ENCODE measurements around the gene SURF1. TPM values are rescaled to one million over a fixed set of nuclear protein-coding genes. Genes with fewer than 3 reads are reported as not detected.

Gene SURF1
- total and polyA plus RNA-seq, 9 of the 15 experiments (the other 6 are each of a cell fraction or from before 2014, with no cell fraction given) = 16.1 to 31.3 (median 20.9) TPM

- peak; percentile 68; the same call in 1 of the 2 replicates for TF ChIP-seq IRF1 (CRISPR knock-in tag; IDR thresholded peaks at IDR 0.05; ENCODE audit: borderline replicate concordance)
- no peak for TF ChIP-seq FOXJ3 (CRISPR knock-in tag; IDR thresholded peaks at IDR 0.05)
- TF ChIP-seq NCOR1 (IDR thresholded peaks at IDR 0.05) = no peak
- no peak for TF ChIP-seq KLF10 (CRISPR knock-in tag; IDR thresholded peaks at IDR 0.05)
- TF ChIP-seq MCM7 (IDR thresholded peaks at IDR 0.05) = no peak
- TF ChIP-seq SIX5 (IDR thresholded peaks at IDR 0.05; ENCODE audit: borderline replicate concordance in 1 of 2, insufficient read depth in 1 of 2, low read depth in 1 of 2, low read length in 2 of 2) = no peak
- TF ChIP-seq MED1 (CRISPR knock-in tag; IDR thresholded peaks at IDR 0.05; ENCODE audit: borderline replicate concordance) = no peak
- TF ChIP-seq KDM5B (IDR thresholded peaks at IDR 0.05; ENCODE audit: insufficient replicate concordance, low read depth, low read length) = peak; percentile 79
- TF ChIP-seq E2F3 (CRISPR knock-in tag; IDR thresholded peaks at IDR 0.05) = no peak
- no peak for TF ChIP-seq DNMT1 (IDR thresholded peaks at IDR 0.05)
- TF ChIP-seq ZNF398 (CRISPR knock-in tag; IDR thresholded peaks at IDR 0.05) = no peak
- no peak for TF ChIP-seq GABPB2 (CRISPR knock-in tag; conservative IDR thresholded peaks at IDR 0.05)
- no peak for TF ChIP-seq IRF2 (CRISPR knock-in tag; IDR thresholded peaks at IDR 0.05)
- no peak for TF ChIP-seq BRD4 (IDR thresholded peaks at IDR 0.05)
- peak; percentile 79 for TF ChIP-seq CREM (IDR thresholded peaks at IDR 0.05; ENCODE audit: low read depth)
- peak; percentile 54 for TF ChIP-seq CREB1 (IDR thresholded peaks at IDR 0.05)
- TF ChIP-seq CREB1 (CRISPR knock-in tag; IDR thresholded peaks at IDR 0.05) = peak; percentile 63; the same call in 1 of the 2 replicates
- TF ChIP-seq TAF9B (IDR thresholded peaks at IDR 0.05; ENCODE audit: partially characterized antibody) = no peak
- TF ChIP-seq ZNF324 (CRISPR knock-in tag; IDR thresholded peaks at IDR 0.05) = no peak
- TF ChIP-seq, protein P1, sequence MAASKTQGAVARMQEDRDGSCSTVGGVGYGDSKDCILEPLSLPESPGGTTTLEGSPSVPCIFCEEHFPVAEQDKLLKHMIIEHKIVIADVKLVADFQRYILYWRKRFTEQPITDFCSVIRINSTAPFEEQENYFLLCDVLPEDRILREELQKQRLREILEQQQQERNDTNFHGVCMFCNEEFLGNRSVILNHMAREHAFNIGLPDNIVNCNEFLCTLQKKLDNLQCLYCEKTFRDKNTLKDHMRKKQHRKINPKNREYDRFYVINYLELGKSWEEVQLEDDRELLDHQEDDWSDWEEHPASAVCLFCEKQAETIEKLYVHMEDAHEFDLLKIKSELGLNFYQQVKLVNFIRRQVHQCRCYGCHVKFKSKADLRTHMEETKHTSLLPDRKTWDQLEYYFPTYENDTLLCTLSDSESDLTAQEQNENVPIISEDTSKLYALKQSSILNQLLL (CRISPR knock-in tag; IDR thresholded peaks at IDR 0.05; ENCODE audit: borderline replicate concordance) = no peak
These were observed 19.7 kb upstream of the SURF1 start, which contains the start of the genes STKLD1 and SURF4 (continued) for GRCh38 chr9:133375724-133376654.
